GM12878 (cell line): ENCODE measurements around the gene IL11. TPM values are rescaled to one million over a fixed set of nuclear protein-coding genes. Genes with fewer than 3 reads are reported as not detected.

Experiments
- ATAC-seq: fragments of 200-7000 bp; cut with Tn5 transposase; 3 replicates; pipeline ENCODE4 v1.9.1; 2020; ENCODE audit warnings: mild to moderate bottlenecking, moderate library complexity
- BruUV-seq: library from RNA; stranded (reverse); fragments of 400-500 nt; replicated peaks from 2 replicates; lab custom pipeline; 2021; lab: Mats Ljungman, UMichigan
- CTCF ChIA-PET: fragments of 300-600 bp; sonication (Branson Sonifier 250); formaldehyde crosslinking; extraction: SDS; loops from one replicate; lab custom pipeline; 2021; ENCODE audit warnings: inconsistent platforms; lab: Yijun Ruan, JAX
- POLR2A ChIA-PET: fragments of 350-600 bp; formaldehyde crosslinking; extraction: SDS; loops from one replicate; lab custom pipeline; 2021; ENCODE audit warnings: inconsistent platforms; lab: Charles Lee
- RAD21 ChIA-PET: fragments of 300-600 bp; sonication (Branson Sonifier 250); formaldehyde crosslinking; loops from one replicate; lab custom pipeline; 2023; ENCODE audit warnings: antibody characterized with exemption; ENCODE audit not compliant: unreplicated experiment; lab: Charles Lee
- SMC1A ChIA-PET: fragments of 300-600 bp; sonication (Branson Sonifier 250); formaldehyde crosslinking; loops from one replicate; lab custom pipeline; 2023; ENCODE audit not compliant: unreplicated experiment, uncharacterized antibody; lab: Charles Lee
- DNase-seq: peaks from one replicate; pipeline ENCODE4 v3.0.0-alpha.2; 2011; ENCODE audit warnings: low read depth, low spot score
- FAIRE-seq: peaks from 3 replicates; lab custom pipeline; 2011; peaks lifted over from hg19 to GRCh38; lab: Jason Lieb, UNC
- H2AFZ ChIP-seq: 2 replicates; pipeline ENCODE4 v1.6.0; 2011; ENCODE audit warnings: low read depth, low read length, control low read depth; ENCODE audit not compliant: control insufficient read depth
- H3K27ac ChIP-seq: 2 replicates; pipeline ENCODE4 v1.5.1; 2011; ENCODE audit warnings: control low read depth; ENCODE audit not compliant: control insufficient read depth, insufficient read depth
- H3K27me3 ChIP-seq, 2 experiments: replicated peaks in 1 of 2; 2 replicates each; pipeline versions ENCODE4 v1.6.0 to v1.6.1; 2011; ENCODE audit warnings: low read length in 1 of 2; ENCODE audit not compliant: control insufficient read depth in 2 of 2, insufficient read depth in 2 of 2
- H3K36me3 ChIP-seq, 2 experiments: 2 replicates each; pipeline ENCODE4 v1.5.1; 2011; ENCODE audit warnings: low read length in 1 of 2; ENCODE audit not compliant: control insufficient read depth in 2 of 2, insufficient read depth in 2 of 2
- H3K4me1 ChIP-seq: 2 replicates; pipeline ENCODE4 v1.6.1; 2011; ENCODE audit warnings: mild to moderate bottlenecking, low read length, moderate library complexity, mixed read lengths; ENCODE audit not compliant: control insufficient read depth, insufficient read depth
- H3K4me2 ChIP-seq: 2 replicates; pipeline ENCODE4 v1.6.0; 2011; ENCODE audit warnings: control low read depth; ENCODE audit not compliant: control insufficient read depth, insufficient read depth
- H3K4me3 ChIP-seq: fragments of 200-600 bp; sonication (generic); 2 replicates; pipeline ENCODE4 v1.5.1; 2016
- H3K79me2 ChIP-seq: 2 replicates; pipeline ENCODE4 v1.6.0; 2011; ENCODE audit warnings: low read length; ENCODE audit not compliant: control insufficient read depth, insufficient read depth
- H3K9ac ChIP-seq: 2 replicates; pipeline ENCODE4 v1.8.0; 2011; ENCODE audit warnings: low read length, control low read depth, mixed read lengths; ENCODE audit not compliant: control insufficient read depth, insufficient read depth
- H3K9me3 ChIP-seq: replicated peaks from 3 replicates; pipeline ENCODE4 v1.5.1; 2011; ENCODE audit warnings: mild to moderate bottlenecking, low read length; ENCODE audit not compliant: control insufficient read depth, insufficient read depth
- H4K20me1 ChIP-seq: 2 replicates; pipeline ENCODE4 v1.6.0; 2011; ENCODE audit not compliant: control insufficient read depth, insufficient read depth
- CEBPB ChIP-seq, 2 experiments: fragments of 150-350 bp in 1 of 2; IDR thresholded peaks; 2 replicates each; pipeline ENCODE4 v1.6.1; 2012 to 2014; ENCODE audit warnings: low read depth in 2 of 2, low read length in 2 of 2, borderline replicate concordance in 1 of 2, inconsistent platforms in 1 of 2
- FOS ChIP-seq: IDR thresholded peaks from 3 replicates; pipeline ENCODE4 v1.6.1; 2011; ENCODE audit warnings: borderline replicate concordance; ENCODE audit not compliant: insufficient read length; ENCODE audit errors: extremely low read depth
- FOXM1 ChIP-seq: IDR thresholded peaks from 2 replicates; pipeline ENCODE4 v1.6.1; 2012; ENCODE audit warnings: low read depth, mild to moderate bottlenecking, inconsistent platforms, low read length, moderate library complexity
- JUND ChIP-seq: IDR thresholded peaks from 2 replicates; pipeline ENCODE4 v1.6.1; 2012; ENCODE audit warnings: low read depth, mild to moderate bottlenecking, low read length, improper control_type of control experiment, moderate library complexity
- RFX5 ChIP-seq: IDR thresholded peaks from 2 replicates; pipeline ENCODE4 v1.6.1; 2011; ENCODE audit warnings: low read depth, low read length, improper control_type of control experiment
- STAT1 ChIP-seq: fragments of 450-650 bp; conservative IDR thresholded peaks from 2 replicates; pipeline ENCODE4 v1.6.1; 2014; ENCODE audit warnings: antibody characterized with exemption, mild to moderate bottlenecking
- TCF12 ChIP-seq: IDR thresholded peaks from 2 replicates; pipeline ENCODE4 v1.6.1; 2011; ENCODE audit warnings: low read depth, mild to moderate bottlenecking, low read length
- WGBS: methylation state at CpG from one replicate; pipeline ENCODE4 v1.1.6; 2016; ENCODE audit warnings: low lambda C conversion rate; ENCODE audit not compliant: insufficient replicate concordance, insufficient coverage; ENCODE audit errors: missing lambda C conversion rate; 5-methylcytosine and 5-hydroxymethylcytosine counted together
- in situ Hi-C: fragments of 300-500 bp; cut with MboI; formaldehyde crosslinking; loops from 9 replicates; pipeline ENCODE4 v1.14.3; 2018; ENCODE audit warnings: mixed read lengths
- intact Hi-C: fragments of 100-400 bp; cut with micrococcal nuclease; formaldehyde crosslinking; loops from one replicate; pipeline ENCODE4 v1.14.2; 2022; ENCODE audit not compliant: unreplicated experiment
- polyA plus RNA-seq, 11 experiments: library from polyadenylated mRNA; depleted of rRNA in 4 of 11; unstranded in 6 of 11; stranded (reverse) in 5 of 11; fragments of >200 nt; fragmentation: Nextera tagmentation in 4 of 11; fragmentation: Illumina TruSeq in 1 of 11; extraction: Ambion mirVana in 4 of 11; extraction: Trizol in 1 of 11; gene quantifications; 1 replicate in 1 of 11; 2 replicates in 10 of 11; pipeline versions ENCODE4 v1.2.1 to v1.2.3, GENCODE V29; 2011 to 2016; ENCODE audit warnings: inconsistent platforms in 2 of 11, missing spikeins in 2 of 11, low read depth in 1 of 11
- total RNA-seq, 4 experiments: library from RNA; depleted of rRNA in 3 of 4; stranded (reverse); fragments of >200 nt in 3 of 4; fragmentation: Illumina TruSeq in 1 of 4; extraction: Trizol in 1 of 4; gene quantifications; 2 replicates each; pipeline versions ENCODE4 v1.2.1 to v1.2.3, GENCODE V29; 2013 to 2021
- TF ChIP-seq, protein P1 (sequence below): fragments of 150-350 bp; IDR thresholded peaks from 2 replicates; pipeline ENCODE4 v1.6.1; 2016; ENCODE audit warnings: low read depth, low read length
- TF ChIP-seq, protein P2 (sequence below): fragments of 450-650 bp; formaldehyde crosslinking; IDR thresholded peaks from 2 replicates; pipeline ENCODE4 v1.4.0; 2022; ENCODE audit warnings: mild to moderate bottlenecking, moderate library complexity

Gene IL11
- total and polyA plus RNA-seq, 10 of the 15 experiments (the other 5 are each of a cell fraction or from before 2014, with no cell fraction given) = 0.15 TPM; not detected in 9

DNA sequence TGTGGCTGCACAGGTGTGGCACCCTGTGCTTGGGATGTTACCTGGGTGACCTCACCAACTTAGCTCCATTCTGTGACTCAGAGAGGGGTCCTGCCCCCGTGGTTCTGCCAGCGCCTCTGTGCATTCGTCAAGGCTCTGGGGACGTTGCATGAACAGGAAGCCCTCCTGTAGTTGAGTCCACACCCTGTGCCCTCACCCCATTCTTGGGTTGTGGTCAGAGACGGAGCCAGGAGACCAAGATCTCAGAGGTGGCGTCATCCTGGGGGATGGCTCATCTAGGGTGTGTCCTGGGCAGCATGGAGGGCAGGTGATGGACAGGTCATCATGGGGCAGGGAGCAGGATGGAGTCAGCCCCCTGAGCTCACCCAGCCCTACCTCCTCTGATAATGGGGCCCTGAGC is 18.2 kb downstream of the IL11 start:
- ChIA-PET SMC1A (interaction anchor here (1.1 kb wide), 1 partner anchor 13 kb away, joined by 3 read pairs; the partner anchor contains the start of gene KMT5C), RAD21 (no interaction called here), CTCF (no interaction called here), POLR2A (no interaction called here)
- DNase-seq = no peak
- H3K9ac ChIP-seq = no peak overlapping the region
- no peak overlapping the region for H2AFZ ChIP-seq
- 0% methylated on average over 6 of the region's 6 CpGs for WGBS
- in situ Hi-C loops (no loop called here), intact Hi-C loops (no loop called here)
- no peak for ATAC-seq
- no TSS peak for BruUV-seq
- no peaks in the 10 kb centered on the region for H3K36me3 ChIP-seq
- no peak overlapping the region for H3K4me2 ChIP-seq
- FAIRE-seq = no peak
- H3K4me3 ChIP-seq = no peak overlapping the region
- H3K27ac ChIP-seq = no peak overlapping the region
- no peaks in the 10 kb centered on the region; the same call in 1 of the 2 replicates for H3K4me1 ChIP-seq
- H3K27me3 ChIP-seq = peaks cover 4 to 13% of the 10 kb centered on the region in 2 experiments; a peak in 3 of 4 replicates
- TF ChIP-seq STAT1 (no peak), RFX5 (no peak)
- H4K20me1 ChIP-seq = no peaks in the 10 kb centered on the region; the same call in 1 of the 2 replicates
- H3K9me3 ChIP-seq = no peaks in the 10 kb centered on the region
- no peaks in the 10 kb centered on the region for H3K79me2 ChIP-seq

DNA sequence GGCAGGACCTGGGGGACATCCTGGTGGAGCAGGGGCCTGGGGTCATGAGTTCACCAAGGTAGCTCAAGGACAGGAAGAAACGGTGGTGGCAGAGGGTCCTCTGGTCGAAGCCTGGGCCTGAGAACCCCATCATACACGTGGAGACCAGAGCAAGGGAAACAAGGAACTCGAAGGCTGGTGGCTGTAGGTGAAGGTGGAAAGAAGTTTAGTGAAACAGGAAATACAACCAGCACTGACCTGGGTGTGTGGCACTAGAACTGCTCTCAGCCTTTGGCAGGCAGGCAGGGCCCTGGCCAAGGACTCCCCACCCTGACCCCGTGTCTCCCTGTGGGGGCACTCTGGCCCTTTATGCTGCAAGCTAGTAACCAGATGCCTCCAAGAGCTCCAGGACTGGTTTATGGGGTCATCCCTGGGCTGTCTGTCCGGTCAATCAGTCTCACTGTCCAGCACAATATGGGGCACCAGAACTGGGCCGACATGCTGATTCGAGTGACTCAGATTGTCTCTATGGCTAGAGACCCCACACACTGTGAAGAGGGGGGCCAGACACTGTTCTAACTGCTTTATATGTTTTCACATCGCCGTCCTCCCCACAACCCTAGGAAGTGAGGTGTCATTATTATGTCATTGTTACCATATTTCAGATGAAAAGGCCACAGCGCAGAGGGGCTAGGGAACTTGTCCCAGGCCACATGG is 19.5 kb downstream of the IL11 start:
- ATAC-seq (no peak), DNase-seq (no peak), FAIRE-seq (no peak)
- ChIA-PET POLR2A (interaction anchor here (0.5 to 1.0 kb wide), 2 partner anchors 12 to 38 kb away, joined by 6 read pairs; partner anchors contain the start of gene KMT5C), SMC1A (no interaction called here), CTCF (interaction anchor here (1.0 kb wide), 1 partner anchor 11 kb away, joined by 3 read pairs; the partner anchor contains the start of gene KMT5C), RAD21 (no interaction called here)
- Histone ChIP-seq H3K4me2 (no peak overlapping the region), H3K4me1 (no peaks in the 10 kb centered on the region; the same call in 1 of the 2 replicates), H3K4me3 (no peak overlapping the region), H4K20me1 (no peaks in the 10 kb centered on the region; the same call in 1 of the 2 replicates), H3K27me3 (peaks cover 4 to 11% of the 10 kb centered on the region in 2 experiments; a peak in 3 of 4 replicates), H3K9me3 (no peaks in the 10 kb centered on the region), H3K79me2 (no peaks in the 10 kb centered on the region), H3K27ac (no peak overlapping the region), H3K9ac (no peak overlapping the region), H3K36me3 (no peaks in the 10 kb centered on the region; a peak in 1 of 4 replicates), H2AFZ (no peak overlapping the region)
- intact Hi-C loops (no loop called here), in situ Hi-C loops (no loop called here)
- WGBS = 36% methylated on average over 11 of the region's 11 CpGs
- no TSS peak for BruUV-seq
- TF ChIP-seq, protein P1, sequence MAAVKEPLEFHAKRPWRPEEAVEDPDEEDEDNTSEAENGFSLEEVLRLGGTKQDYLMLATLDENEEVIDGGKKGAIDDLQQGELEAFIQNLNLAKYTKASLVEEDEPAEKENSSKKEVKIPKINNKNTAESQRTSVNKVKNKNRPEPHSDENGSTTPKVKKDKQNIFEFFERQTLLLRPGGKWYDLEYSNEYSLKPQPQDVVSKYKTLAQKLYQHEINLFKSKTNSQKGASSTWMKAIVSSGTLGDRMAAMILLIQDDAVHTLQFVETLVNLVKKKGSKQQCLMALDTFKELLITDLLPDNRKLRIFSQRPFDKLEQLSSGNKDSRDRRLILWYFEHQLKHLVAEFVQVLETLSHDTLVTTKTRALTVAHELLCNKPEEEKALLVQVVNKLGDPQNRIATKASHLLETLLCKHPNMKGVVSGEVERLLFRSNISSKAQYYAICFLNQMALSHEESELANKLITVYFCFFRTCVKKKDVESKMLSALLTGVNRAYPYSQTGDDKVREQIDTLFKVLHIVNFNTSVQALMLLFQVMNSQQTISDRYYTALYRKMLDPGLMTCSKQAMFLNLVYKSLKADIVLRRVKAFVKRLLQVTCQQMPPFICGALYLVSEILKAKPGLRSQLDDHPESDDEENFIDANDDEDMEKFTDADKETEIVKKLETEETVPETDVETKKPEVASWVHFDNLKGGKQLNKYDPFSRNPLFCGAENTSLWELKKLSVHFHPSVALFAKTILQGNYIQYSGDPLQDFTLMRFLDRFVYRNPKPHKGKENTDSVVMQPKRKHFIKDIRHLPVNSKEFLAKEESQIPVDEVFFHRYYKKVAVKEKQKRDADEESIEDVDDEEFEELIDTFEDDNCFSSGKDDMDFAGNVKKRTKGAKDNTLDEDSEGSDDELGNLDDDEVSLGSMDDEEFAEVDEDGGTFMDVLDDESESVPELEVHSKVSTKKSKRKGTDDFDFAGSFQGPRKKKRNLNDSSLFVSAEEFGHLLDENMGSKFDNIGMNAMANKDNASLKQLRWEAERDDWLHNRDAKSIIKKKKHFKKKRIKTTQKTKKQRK = no peak
- TF ChIP-seq, protein P2, sequence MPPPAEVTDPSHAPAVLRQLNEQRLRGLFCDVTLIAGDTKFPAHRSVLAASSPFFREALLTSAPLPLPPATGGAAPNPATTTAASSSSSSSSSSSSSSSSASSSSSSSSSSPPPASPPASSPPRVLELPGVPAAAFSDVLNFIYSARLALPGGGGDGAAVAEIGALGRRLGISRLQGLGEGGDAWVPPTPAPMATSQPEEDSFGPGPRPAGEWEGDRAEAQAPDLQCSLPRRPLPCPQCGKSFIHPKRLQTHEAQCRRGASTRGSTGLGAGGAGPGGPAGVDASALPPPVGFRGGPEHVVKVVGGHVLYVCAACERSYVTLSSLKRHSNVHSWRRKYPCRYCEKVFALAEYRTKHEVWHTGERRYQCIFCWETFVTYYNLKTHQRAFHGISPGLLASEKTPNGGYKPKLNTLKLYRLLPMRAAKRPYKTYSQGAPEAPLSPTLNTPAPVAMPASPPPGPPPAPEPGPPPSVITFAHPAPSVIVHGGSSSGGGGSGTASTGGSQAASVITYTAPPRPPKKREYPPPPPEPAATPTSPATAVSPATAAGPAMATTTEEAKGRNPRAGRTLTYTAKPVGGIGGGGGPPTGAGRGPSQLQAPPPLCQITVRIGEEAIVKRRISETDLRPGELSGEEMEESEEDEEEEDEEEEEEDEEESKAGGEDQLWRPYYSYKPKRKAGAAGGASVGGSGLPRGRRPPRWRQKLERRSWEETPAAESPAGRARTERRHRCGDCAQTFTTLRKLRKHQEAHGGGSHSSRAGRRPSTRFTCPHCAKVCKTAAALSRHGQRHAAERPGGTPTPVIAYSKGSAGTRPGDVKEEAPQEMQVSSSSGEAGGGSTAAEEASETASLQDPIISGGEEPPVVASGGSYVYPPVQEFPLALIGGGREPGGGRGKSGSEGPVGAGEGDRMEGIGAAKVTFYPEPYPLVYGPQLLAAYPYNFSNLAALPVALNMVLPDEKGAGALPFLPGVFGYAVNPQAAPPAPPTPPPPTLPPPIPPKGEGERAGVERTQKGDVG = no peak
- TF ChIP-seq JUND = no peak
- no peak for TF ChIP-seq FOS
- no peak for TF ChIP-seq TCF12
- TF ChIP-seq FOXM1 = no peak
- TF ChIP-seq CEBPB (IDR thresholded peaks at IDR 0.05; ENCODE audit: borderline replicate concordance in 1 of 2, low read depth in 2 of 2, low read length in 2 of 2) = no peak
